ENCODE results near the gene SMARCC2. TPM values are rescaled to one million over a fixed set of nuclear protein-coding genes. Genes with fewer than 3 reads are reported as not detected.
"Not testable (repeated sequence)": the region's sequence is repeated elsewhere in the genome, so short reads cannot be mapped to it uniquely, and the experiment has no call there.

SMARCC2 gene
- total RNA-seq, 1 donor from 2014 or later, result 27.6 TPM

- ATAC-seq, result no peak
- no peak for DNase-seq (ENCODE audit: low spot score)
Observed at GRCh38 chr12:56165369-56165768, 23.9 kb downstream of the SMARCC2 start.

- DNase-seq (ENCODE audit: low spot score), result no peak
- ATAC-seq, result no peak
Observed at GRCh38 chr12:56164345-56164729, 24.9 kb downstream of the SMARCC2 start.

- DNase-seq (ENCODE audit: low spot score) (no peak), ATAC-seq (no peak)
Observed at GRCh38 chr12:56163533-56164344, 25.5 kb downstream of the SMARCC2 start.

GRCh38 chr12:56162468-56163290 lies 26.6 kb downstream of the SMARCC2 start:
- ATAC-seq, result no peak
- DNase-seq (ENCODE audit: low spot score), result no peak

GRCh38 chr12:56161690-56162351 lies 27.5 kb downstream of the SMARCC2 start:
- ATAC-seq, result no peak

GRCh38 chr12:56160894-56161689 lies 28.2 kb downstream of the SMARCC2 start:
- ATAC-seq (no peak), DNase-seq (ENCODE audit: low spot score) (no peak)

More at GRCh38 chr12:56161690-56162351, 27.5 kb downstream of the SMARCC2 start:
- no peak for DNase-seq (ENCODE audit: low spot score)

GRCh38 chr12:56160193-56160763 lies 29.0 kb downstream of the SMARCC2 start:
- no peak for ATAC-seq
- no peak for DNase-seq (ENCODE audit: low spot score)

GRCh38 chr12:56159482-56160192 lies 29.6 kb downstream of the SMARCC2 start:
- ATAC-seq, result no peak
- no peak for DNase-seq (ENCODE audit: low spot score)

GRCh38 chr12:56158926-56159461 lies 30.3 kb downstream of the SMARCC2 start:
- ATAC-seq (peak; percentile 29), DNase-seq (ENCODE audit: low spot score) (peak; percentile 71)

- DNase-seq (ENCODE audit: low spot score) (peak; percentile 97), ATAC-seq (peak; percentile 83)
Observed at GRCh38 chr12:56158029-56158925, 31.0 kb downstream of the SMARCC2 start, which contains the start of gene MYL6. Gene MYL6, plus strand, starts transcription at chr12:56158359. Its CDS starts 43 bp downstream, at chr12:56158402.

GRCh38 chr12:56157201-56158028 lies 31.9 kb downstream of the SMARCC2 start:
- DNase-seq (ENCODE audit: low spot score) (peak; percentile 69), ATAC-seq (peak; percentile 48)

GRCh38 chr12:56156464-56157200 lies 32.7 kb downstream of the SMARCC2 start:
- ATAC-seq; DNase-seq (ENCODE audit: low spot score): not testable (repeated sequence)

- peak; percentile 41 for ATAC-seq
- peak; percentile 69 for DNase-seq (ENCODE audit: low spot score)
Observed at GRCh38 chr12:56155256-56155845, 33.9 kb downstream of the SMARCC2 start.

GRCh38 chr12:56154818-56155217 lies 34.5 kb downstream of the SMARCC2 start:
- DNase-seq (ENCODE audit: low spot score) (no peak), ATAC-seq (no peak)

- ATAC-seq (no peak), DNase-seq (ENCODE audit: low spot score) (no peak)
Observed at GRCh38 chr12:56154246-56154771, 35.0 kb downstream of the SMARCC2 start.

GRCh38 chr12:56153678-56154065 lies 35.6 kb downstream of the SMARCC2 start:
- ATAC-seq (no peak), DNase-seq (ENCODE audit: low spot score) (no peak)
